GM13977 (cell line): ENCODE results near the gene KRT28.

Source experiments
- DNase-seq: peaks from one replicate; pipeline ENCODE4 v3.0.0; 2012; ENCODE audit warnings: low spot score
- CTCF ChIP-seq: IDR thresholded peaks from 2 replicates; pipeline ENCODE4 v1.5.1; 2012; ENCODE audit warnings: mild to moderate bottlenecking, control low read depth; ENCODE audit not compliant: insufficient read depth; ENCODE audit errors: extremely low read depth, missing control alignments
- in situ Hi-C: fragments of 300-500 bp; cut with MboI; formaldehyde crosslinking; loops from one replicate; pipeline ENCODE4 v1.12.0; 2022; ENCODE audit warnings: low sequenced_read_pairs, low pct_unique_long_range_greater_than_20kb, mixed read lengths, inconsistent platforms; ENCODE audit not compliant: unreplicated experiment

The KRT28 gene

GRCh38 chr17:40812639-40813038, 12.9 kb upstream of the KRT28 start:
- no peak for TF ChIP-seq CTCF
- DNase-seq, result no peak
- in situ Hi-C loops, result no loop called here

DNA sequence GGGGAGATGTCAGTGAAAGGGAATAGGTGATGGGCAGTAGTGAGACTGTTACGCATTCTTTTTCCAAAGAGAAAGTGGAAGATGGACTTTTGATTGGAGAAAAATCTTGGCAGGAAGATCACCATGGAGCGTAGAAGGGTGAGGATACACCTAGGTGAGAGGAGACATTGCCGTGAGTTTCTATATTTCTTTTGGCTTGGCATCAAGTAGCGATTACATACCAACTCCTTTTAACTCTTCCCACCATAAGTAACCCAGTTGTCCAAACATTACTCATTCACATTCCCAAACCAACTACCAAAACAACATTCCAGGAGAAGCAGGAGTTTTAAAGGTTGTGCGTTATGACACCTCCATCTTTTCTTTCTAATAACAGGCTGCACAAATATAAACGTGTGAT, 10.7 kb upstream of the KRT28 start:
- in situ Hi-C loops, result no loop called here
- TF ChIP-seq CTCF, result no peak
- no peak for DNase-seq

DNA sequence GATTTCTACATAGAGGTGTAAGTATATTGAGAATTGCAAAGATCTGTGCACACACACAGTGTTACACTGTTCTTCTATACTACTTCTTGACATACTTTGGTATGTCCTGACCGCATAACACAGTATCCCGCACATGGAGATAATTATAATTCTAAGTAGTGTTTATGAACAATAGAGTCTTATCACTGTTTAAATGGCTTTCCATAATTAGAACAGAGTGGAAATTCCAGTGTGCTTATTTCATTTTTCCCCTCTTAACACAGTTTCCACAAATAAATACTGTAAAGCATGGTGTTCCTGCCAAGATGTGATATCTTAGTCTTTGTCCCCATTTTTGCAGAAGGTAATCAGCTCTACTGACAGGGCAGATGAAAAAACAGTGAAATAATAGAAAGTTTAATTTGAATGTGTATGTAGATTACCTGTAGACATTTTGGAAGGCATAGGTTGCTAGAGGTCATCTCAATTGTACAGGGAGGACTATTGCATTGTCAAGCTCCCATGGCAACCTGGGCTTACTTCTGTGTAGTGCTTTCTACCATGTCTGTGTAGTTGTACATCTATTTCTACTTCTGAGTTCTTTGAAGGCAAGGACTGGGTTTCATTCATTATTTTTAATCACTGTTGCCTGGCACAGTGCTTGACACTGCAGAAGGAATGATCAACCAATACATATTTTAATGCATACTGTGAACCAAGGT, 10.1 kb upstream of the KRT28 start:
- in situ Hi-C loops, result no loop called here
- DNase-seq, result no peak

DNA sequence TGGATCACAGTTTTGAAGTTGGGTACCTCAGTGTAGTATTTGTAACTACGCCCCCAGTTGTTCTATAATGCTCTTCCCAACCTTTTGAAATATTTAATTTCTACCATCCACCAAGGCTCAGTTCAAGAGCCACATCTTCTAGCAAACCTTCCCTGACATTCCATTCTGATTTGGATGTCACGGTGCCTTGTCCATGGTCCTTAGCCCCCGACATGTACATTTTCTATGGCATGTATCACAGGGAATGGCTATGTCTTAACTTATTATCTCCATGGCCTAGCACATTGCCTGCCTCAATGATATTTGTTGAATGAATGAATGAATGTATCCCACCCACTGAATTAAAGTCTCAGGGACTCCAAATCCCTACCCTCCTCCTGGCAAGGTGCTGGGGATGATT, 6.4 kb upstream of the KRT28 start:
- in situ Hi-C loops, result no loop called here
- no peak for TF ChIP-seq CTCF
- DNase-seq, result no peak

More for the DNA sequence above, 10.1 kb upstream of the KRT28 start:
- TF ChIP-seq CTCF, result no peak

GRCh38 chr17:40803617-40804082, 3.9 kb upstream of the KRT28 start:
- peak; percentile 66 for DNase-seq
- TF ChIP-seq CTCF, result peak; percentile 88
- in situ Hi-C loops, result no loop called here

- DNase-seq, result no peak
- in situ Hi-C loops, result no loop called here
- no peak for TF ChIP-seq CTCF
Observed at GRCh38 chr17:40801157-40801556, 1.4 kb upstream of the KRT28 start.
